AG04450 (cell line): Measurements from ENCODE around the gene CHCHD6. TPM values are rescaled to one million over a fixed set of nuclear protein-coding genes. Genes with fewer than 3 reads are reported as not detected.

Source experiments
- CTCF ChIA-PET: fragments of 300-600, 350-600 bp; formaldehyde crosslinking; extraction: SDS; loops from one replicate; lab custom pipeline; 2022; ENCODE audit warnings: antibody characterized with exemption, inconsistent platforms; lab: Charles Lee
- POLR2A ChIA-PET: fragments of 350-600 bp; formaldehyde crosslinking; extraction: SDS; loops from one replicate; lab custom pipeline; 2021; ENCODE audit warnings: antibody characterized with exemption, inconsistent platforms; lab: Yijun Ruan, JAX
- DNase-seq: peaks from one replicate; pipeline ENCODE4 v3.0.0-alpha.2; 2011; ENCODE audit warnings: low read depth, low spot score
- H3K27ac ChIP-seq: one replicate; pipeline ENCODE4 v1.5.1; 2012; ENCODE audit warnings: low read depth, low read length, control low read depth
- H3K27me3 ChIP-seq: one replicate; pipeline ENCODE4 v1.6.0; 2012; ENCODE audit warnings: low read length; ENCODE audit not compliant: control insufficient read depth, insufficient read depth
- H3K4me3 ChIP-seq: 2 replicates; pipeline ENCODE4 v1.5.1; 2011; ENCODE audit warnings: mild to moderate bottlenecking, low read depth, low read length, control low read depth
- H3K9me3 ChIP-seq: 2 replicates; pipeline ENCODE4 v1.5.1; 2012; ENCODE audit warnings: low read length; ENCODE audit not compliant: control insufficient read depth, insufficient read depth
- polyA plus RNA-seq: library from polyadenylated mRNA; depleted of rRNA; stranded (reverse); fragments of >200 nt; gene quantifications from 2 replicates; pipeline ENCODE4 v1.2.3, GENCODE V29; 2011
- TF ChIP-seq, protein P1 (sequence below): IDR thresholded peaks from 2 replicates; pipeline ENCODE4 v1.5.1; 2011; ENCODE audit warnings: low read depth, low read length, control low read depth, inconsistent platforms

The CHCHD6 gene
- polyA plus RNA-seq, 1 experiment = 14.0 TPM

GRCh38 chr3:126926684-126927400 is 222.8 kb downstream of the CHCHD6 start:
- H3K27ac ChIP-seq = peak overlapping the region; percentile 47
- no peak overlapping the region for H3K4me3 ChIP-seq
- H3K9me3 ChIP-seq = no peaks in the 10 kb centered on the region
- CTCF ChIA-PET = interaction anchor here (0.8 to 1.2 kb wide), 2 partner anchors 12 to 42 kb away, joined by 3 read pairs; no protein-coding TSS in a partner anchor
- H3K27me3 ChIP-seq = no peaks in the 10 kb centered on the region
- TF ChIP-seq, protein P1, sequence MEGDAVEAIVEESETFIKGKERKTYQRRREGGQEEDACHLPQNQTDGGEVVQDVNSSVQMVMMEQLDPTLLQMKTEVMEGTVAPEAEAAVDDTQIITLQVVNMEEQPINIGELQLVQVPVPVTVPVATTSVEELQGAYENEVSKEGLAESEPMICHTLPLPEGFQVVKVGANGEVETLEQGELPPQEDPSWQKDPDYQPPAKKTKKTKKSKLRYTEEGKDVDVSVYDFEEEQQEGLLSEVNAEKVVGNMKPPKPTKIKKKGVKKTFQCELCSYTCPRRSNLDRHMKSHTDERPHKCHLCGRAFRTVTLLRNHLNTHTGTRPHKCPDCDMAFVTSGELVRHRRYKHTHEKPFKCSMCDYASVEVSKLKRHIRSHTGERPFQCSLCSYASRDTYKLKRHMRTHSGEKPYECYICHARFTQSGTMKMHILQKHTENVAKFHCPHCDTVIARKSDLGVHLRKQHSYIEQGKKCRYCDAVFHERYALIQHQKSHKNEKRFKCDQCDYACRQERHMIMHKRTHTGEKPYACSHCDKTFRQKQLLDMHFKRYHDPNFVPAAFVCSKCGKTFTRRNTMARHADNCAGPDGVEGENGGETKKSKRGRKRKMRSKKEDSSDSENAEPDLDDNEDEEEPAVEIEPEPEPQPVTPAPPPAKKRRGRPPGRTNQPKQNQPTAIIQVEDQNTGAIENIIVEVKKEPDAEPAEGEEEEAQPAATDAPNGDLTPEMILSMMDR = peak; percentile 54
- POLR2A ChIA-PET = interaction anchor here (0.6 kb wide), 1 partner anchor 12 kb away, joined by 3 read pairs; no protein-coding TSS in a partner anchor
- peak; percentile 55 for DNase-seq

GRCh38 chr3:126927401-126927750 is 223.3 kb downstream of the CHCHD6 start:
- CTCF ChIA-PET = interaction anchor here (0.8 to 1.2 kb wide), 3 partner anchors 11 to 55 kb away, joined by 3 read pairs; no protein-coding TSS in a partner anchor
- TF ChIP-seq, protein P1 = no peak
- H3K9me3 ChIP-seq = no peaks in the 10 kb centered on the region
- POLR2A ChIA-PET = no interaction called here
- H3K27ac ChIP-seq = peak overlapping the region; percentile 47
- H3K4me3 ChIP-seq = no peak overlapping the region
- H3K27me3 ChIP-seq = no peaks in the 10 kb centered on the region
- no peak for DNase-seq

DNA sequence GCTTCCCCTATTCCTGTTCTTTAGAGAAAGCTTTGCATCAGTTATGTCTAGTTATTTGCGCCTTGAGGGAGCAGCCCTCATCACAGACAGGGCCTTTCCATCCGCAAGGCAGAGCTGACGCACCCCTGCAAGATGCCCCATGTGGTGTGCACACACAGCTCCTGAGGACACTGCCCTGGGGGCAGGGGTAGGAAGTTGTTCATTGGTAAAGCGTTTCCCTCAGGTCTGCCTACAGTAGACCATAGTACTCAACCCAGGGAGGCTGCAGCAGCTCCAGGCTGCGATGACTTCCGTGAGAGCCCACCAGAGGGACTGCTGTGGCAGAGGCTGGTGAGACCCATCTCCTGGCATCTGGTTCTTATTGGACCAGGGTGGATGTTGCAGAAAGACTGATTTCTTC is 223.8 kb downstream of the CHCHD6 start:
- ChIA-PET CTCF (interaction anchor here (0.8 to 1.2 kb wide), 3 partner anchors 11 to 54 kb away, joined by 3 read pairs; no protein-coding TSS in a partner anchor), POLR2A (no interaction called here)
- H3K27me3 ChIP-seq = no peaks in the 10 kb centered on the region
- H3K4me3 ChIP-seq = no peak overlapping the region
- DNase-seq = no peak
- H3K9me3 ChIP-seq = no peaks in the 10 kb centered on the region; the same call in 1 of the 2 replicates
- TF ChIP-seq, protein P1 = no peak
- H3K27ac ChIP-seq = no peak overlapping the region

DNA sequence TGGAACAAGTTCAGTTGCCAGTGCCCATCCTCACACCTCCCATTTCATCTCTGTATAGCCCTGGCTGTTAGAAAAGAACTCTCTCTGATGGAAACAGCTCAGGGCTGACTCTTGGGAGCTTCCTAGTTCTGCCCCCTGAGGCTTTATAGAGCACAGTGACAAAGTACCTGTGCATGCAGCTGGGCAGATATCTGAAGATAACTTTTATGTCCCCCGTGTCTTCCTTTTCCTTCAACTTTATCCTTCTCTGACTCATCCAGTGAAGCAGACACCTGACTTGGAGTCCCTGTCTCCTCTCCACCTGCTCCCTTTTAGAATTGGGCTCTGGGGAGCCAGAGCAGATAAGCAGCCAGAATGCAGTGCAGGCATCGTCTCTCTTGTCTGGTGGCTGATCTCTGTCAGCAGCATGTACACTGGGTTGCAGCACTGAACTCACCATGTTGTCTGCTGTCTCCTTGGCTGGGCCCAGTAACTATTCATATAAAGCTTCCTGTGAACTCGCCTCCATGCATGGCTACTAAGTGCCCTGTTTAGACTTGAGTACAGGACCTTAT is 225.0 kb downstream of the CHCHD6 start:
- ChIA-PET CTCF (no interaction called here), POLR2A (no interaction called here)
- H3K27me3 ChIP-seq = no peaks in the 10 kb centered on the region
- no peak overlapping the region for H3K4me3 ChIP-seq
- DNase-seq = no peak
- no peak overlapping the region for H3K27ac ChIP-seq
- no peaks in the 10 kb centered on the region; the same call in 1 of the 2 replicates for H3K9me3 ChIP-seq
- TF ChIP-seq, protein P1 = no peak
